Lower leg skin (tissue), 4 donors: ENCODE data around the gene CCDC74B. TPM values are rescaled to one million over a fixed set of nuclear protein-coding genes. Genes with fewer than 3 reads are reported as not detected.
"Not testable (repeated sequence)": the region's sequence is repeated elsewhere in the genome, so short reads cannot be mapped to it uniquely, and the experiment has no call there.

Experiments used
- DNase-seq, 2 donors: peaks; one replicate each; pipeline ENCODE4 v3.0.0-alpha.2; 2019; ENCODE audit warnings: low spot score in 2 of 2
- H3K4me3 ChIP-seq: fragments of 200-600 bp; sonication (generic); 2 replicates; pipeline ENCODE4 v1.5.1; 2017; ENCODE audit warnings: mild to moderate bottlenecking, low read depth; ENCODE audit not compliant: poor library complexity, severe bottlenecking
- POLR2A ChIP-seq, 2 donors: fragments of 450-650 bp; IDR thresholded peaks; one replicate each; pipeline ENCODE4 v1.6.1; 2016 to 2017; ENCODE audit warnings: antibody characterized with exemption in 2 of 2, mild to moderate bottlenecking in 1 of 2, moderate library complexity in 1 of 2
- WGBS, 2 donors: methylation state at CpG; one replicate each; pipeline ENCODE4 v1.1.5; 2018; 5-methylcytosine and 5-hydroxymethylcytosine counted together
- intact Hi-C: fragments of 100-400 bp; cut with DNase I; formaldehyde crosslinking; loops from one replicate; pipeline ENCODE4 v1.15.0; 2023; ENCODE audit warnings: low total_unique reads
- total RNA-seq, 4 donors: library from RNA; depleted of rRNA; stranded (reverse); fragments of >200 nt; gene quantifications; one replicate each; pipeline ENCODE4 v1.1.0, GENCODE V29; 2016
- TF ChIP-seq, protein P1 (sequence below), 3 donors: fragments of 450-650 bp; IDR thresholded peaks; one replicate each; pipeline ENCODE4 v1.5.1; 2016; ENCODE audit warnings: antibody characterized with exemption in 3 of 3, mild to moderate bottlenecking in 3 of 3, moderate library complexity in 2 of 3

The CCDC74B gene
- total RNA-seq, 4 donors from 2014 or later: 0.84 to 4.0 (median 3.2) TPM

DNA sequence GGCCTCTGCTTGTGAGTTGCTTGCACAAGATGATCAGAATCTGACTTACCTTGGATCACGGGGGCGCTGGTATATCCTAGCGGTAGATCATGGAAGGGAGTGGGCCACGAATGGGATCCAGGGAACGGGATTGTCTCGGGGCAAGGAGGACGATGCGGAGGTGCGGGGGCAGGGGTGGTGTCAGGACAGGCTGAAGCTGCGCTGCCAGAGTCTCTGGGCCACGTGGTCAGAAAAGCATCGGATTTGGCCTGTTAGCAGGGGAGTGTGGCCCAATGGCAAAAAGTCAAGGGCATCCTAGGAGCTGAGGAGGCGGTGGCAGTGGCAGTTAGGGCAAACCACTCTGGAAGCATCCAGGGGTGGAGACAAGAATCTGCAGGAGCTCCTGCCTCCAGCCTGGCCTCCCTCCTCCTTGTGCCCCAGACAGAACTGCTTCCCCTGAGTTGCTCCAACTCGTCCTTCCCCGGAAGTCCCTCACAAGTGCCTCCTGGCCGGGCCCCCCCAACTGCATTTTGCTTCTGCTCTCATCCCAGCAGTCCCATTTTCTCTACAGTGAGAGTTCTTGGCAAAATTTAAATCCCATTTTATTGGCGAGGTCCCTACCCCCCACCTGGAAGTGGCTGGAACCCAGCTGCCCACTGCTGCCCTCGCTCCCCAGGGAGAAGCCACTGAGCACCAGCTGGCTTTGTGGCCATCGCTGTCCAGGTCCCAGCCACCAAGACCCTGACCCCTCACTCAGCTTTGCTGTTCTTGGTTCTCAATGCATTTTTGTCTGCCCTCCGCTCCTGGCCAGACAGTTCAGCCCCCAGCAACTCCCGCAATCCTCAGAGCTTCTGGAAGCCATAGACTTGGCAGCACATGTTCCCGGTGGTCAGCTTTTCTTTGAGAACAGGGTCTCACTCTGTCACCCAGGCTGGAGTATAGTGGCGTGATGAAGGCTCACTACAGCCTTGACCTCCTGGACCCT is 5.6 kb upstream of the CCDC74B start:
- DNase-seq: peak in 1 of 2 donors; percentile 84
- no peak overlapping the region for H3K4me3 ChIP-seq
- intact Hi-C loops: no loop called here
- WGBS, 2 donors: 86 to 88% methylated on average over 23 of the region's 23 CpGs
- no peak for TF ChIP-seq POLR2A (IDR thresholded peaks at IDR 0.05)
- TF ChIP-seq, protein P1, sequence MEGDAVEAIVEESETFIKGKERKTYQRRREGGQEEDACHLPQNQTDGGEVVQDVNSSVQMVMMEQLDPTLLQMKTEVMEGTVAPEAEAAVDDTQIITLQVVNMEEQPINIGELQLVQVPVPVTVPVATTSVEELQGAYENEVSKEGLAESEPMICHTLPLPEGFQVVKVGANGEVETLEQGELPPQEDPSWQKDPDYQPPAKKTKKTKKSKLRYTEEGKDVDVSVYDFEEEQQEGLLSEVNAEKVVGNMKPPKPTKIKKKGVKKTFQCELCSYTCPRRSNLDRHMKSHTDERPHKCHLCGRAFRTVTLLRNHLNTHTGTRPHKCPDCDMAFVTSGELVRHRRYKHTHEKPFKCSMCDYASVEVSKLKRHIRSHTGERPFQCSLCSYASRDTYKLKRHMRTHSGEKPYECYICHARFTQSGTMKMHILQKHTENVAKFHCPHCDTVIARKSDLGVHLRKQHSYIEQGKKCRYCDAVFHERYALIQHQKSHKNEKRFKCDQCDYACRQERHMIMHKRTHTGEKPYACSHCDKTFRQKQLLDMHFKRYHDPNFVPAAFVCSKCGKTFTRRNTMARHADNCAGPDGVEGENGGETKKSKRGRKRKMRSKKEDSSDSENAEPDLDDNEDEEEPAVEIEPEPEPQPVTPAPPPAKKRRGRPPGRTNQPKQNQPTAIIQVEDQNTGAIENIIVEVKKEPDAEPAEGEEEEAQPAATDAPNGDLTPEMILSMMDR (IDR thresholded peaks at IDR 0.05): no peak

DNA sequence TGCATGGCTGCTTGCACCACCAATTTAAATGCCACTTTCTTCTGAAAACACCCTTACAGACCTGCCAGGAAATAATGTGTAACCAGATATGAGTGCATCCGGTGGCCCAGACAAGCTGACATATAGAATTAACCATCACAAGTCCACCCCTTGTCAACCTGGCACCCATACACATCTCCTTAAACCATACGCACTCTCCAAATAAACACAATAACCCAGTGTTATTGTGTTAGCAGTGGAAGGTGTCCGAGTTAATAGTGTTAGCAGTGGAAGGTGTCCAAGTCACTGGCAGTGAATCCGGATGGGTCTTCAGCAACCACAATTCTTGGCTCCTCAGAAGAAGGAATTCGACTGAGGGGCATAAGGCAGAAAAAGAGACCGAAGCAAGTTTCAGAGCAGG is 3.6 kb upstream of the CCDC74B start:
- DNase-seq: peak in 1 of 2 donors; percentile 8
- 57 to 64% methylated on average over 6 of the region's 6 CpGs for WGBS, 2 donors

DNA sequence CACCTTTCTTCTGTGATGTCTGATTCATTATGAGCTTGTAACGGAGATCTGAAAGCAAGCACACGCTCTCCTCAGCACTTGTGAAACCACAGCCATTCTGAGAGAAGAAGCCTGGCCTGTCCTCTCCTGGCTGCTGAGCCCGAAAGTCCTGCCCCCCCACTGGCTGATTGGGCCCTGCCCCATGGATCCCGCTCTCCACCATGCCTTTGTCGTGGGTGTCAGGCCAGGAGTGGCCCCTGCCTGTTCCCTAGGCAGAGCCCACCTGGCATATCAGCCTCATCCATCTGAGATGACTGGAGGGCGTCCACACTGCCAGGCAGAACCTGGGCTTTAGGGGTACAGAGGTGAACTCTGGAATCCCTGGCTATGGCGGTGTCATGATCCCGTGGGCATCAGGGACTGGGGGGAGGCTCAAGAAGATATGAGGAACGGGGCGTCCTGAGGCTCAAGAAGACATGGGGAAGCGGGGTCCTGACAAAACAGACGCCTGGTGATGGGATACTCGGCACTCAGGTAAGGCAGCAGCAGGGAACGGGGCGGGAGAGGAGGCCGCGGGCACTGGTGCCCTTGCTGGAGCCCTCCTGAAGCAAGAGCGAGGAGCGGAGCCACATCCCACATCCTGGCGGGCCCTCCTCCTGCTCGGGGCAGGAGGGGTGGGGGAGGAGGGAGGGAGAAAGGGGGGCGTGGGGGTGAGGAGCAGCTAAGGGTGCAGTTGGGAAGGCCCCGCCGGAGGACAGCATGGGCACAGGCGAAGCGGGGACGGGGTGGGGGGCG is 1.5 kb downstream of the CCDC74B start:
- peak in 1 of 2 donors; percentile 76 for DNase-seq
- intact Hi-C loops, H3K4me3 ChIP-seq: not testable (repeated sequence)
- 52 to 60% methylated on average over 17 to 21 of the region's 28 CpGs for WGBS, 2 donors

More for the DNA sequence above, 3.6 kb upstream of the CCDC74B start:
- H3K4me3 ChIP-seq, intact Hi-C loops: not testable (repeated sequence)

DNA sequence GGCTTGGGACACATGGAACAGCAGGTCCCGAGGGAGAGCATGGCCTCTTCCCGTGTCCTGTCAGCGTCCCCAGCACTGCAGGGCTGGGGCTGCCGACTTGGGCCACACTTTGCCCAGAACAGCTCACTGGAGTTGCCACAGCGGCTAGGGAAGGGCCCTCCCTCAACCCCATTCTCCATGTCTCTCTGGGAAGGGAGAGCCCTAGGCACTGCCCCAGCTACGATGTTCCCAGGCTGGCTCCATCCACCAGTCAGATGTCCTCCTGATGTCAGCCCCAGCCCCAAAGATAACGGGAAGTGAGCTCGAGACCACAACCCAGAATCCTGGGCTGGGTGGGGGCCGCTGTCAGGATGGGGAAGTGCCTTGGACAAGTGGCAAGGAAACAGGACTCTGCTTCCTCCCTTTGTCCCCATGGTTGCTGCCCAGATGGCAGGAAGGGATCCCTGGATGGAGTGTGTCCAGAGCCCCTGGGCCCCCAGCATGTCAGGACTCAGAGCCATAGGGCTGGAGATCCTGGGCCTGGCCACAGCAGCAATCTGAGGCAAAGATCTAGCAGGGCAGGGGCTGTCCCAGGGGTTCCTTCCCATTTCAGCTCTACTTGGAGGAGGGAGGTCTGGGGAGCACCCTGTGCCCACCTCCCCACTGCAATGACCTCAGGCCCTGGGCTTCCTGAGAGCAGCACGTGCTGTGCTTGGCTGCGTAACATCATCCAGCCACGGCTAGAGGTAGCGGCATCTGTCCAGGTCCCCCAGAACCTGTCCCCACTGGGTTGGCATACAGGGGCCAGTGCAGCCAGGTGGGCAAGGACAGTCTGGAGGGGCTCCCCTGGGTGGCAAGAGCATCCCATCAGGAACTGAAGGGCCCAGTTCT is 2.3 kb downstream of the CCDC74B start:
- intact Hi-C loops: not testable (repeated sequence)

DNA sequence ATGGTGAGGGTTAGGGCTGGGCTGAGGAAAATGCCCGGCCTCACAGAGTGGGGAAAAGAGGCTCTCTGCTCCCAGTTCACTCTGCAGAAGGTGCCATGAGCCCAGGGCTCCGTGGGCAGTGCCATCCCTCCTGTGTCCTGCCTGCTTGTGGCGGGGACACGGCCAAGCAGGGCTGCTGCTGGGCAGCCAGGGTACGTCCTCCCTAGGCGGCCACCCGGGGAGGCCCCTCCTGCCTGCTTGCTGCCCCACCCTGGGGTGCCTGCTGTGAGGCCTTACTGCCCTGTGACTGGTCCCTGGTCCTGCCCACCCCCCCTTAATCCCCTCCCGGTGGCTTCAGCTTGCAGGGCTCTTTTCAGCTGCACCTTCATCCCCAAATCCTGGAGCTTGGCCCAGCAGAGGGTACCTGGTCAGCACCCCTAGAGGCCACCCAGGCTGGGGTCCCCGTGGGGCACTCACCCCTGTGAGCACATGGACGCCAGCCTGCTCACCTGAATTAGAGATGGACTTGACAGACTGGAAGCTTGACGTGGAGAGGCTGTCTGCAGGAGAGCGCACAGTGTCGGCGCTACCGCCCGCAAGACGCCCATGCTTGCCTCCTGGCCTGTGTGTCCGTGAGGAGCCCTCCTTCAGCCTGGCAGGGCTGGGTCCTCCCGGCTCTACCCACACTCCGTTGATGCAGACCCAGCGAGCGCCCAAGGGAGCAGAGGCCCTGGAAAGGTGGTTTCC is 3.1 kb downstream of the CCDC74B start:
- intact Hi-C loops: not testable (repeated sequence)
- peak in 1 of 2 donors; percentile 78 for DNase-seq
- WGBS, 2 donors: 83 to 95% methylated on average over 5 to 17 of the region's 22 CpGs

More for the DNA sequence above, 2.3 kb downstream of the CCDC74B start:
- H3K4me3 ChIP-seq: not testable (repeated sequence)
- peak in 1 of 2 donors; percentile 71 for DNase-seq
- 97 to 100% methylated on average over 3 to 5 of the region's 13 CpGs for WGBS, 2 donors

DNA sequence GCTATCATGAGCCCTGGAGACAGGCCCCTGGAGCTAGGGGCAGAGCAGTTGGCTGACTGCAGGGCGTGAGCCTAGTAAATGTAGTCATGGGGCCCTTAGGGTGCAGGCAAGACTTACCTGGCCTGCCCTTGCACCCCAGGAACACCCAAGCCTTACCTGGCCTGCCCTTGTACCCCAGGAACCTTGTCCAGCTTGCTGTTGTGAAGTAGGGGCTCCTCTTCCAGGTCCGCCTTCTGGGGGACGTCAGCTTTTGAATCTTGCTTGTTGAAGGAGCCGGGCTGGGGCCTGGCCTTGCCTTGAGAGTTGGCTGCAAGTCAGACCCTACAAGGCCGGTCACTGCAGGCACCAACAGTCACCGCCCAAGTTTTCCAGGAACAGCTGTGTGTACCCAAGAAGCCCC is 3.9 kb downstream of the CCDC74B start:
- intact Hi-C loops, H3K4me3 ChIP-seq: not testable (repeated sequence)
- DNase-seq: peak in 1 of 2 donors; percentile 17
- WGBS, 2 donors: 92% methylated on average over 2 of the region's 6 CpGs; no CpG with 5 or more reads in 1 of the 2 donors

More for the DNA sequence above, 3.1 kb downstream of the CCDC74B start:
- not testable (repeated sequence) for H3K4me3 ChIP-seq

DNA sequence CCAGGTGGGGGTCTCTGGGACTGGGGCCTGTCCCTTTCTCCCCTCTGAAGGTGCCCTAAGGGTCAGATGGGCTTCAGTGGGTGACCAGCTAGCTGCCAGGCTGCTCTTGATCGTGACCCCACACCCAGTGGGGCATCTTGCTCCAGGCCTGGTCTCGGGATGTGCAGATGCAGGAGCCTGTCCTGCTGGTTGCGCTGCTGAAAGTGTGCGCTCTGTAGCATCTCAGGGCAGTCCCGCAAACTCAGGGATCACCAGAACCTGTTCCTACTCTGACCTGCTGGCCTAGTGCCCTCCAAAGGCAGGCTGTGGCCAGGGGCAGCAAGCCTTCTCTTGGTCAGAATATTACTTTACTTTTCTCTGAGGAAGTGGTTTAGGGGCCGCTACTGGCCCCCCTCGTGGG is 4.4 kb downstream of the CCDC74B start:
- intact Hi-C loops, H3K4me3 ChIP-seq: not testable (repeated sequence)
- WGBS, 2 donors: no CpG with 5 or more reads among the region's 7 CpGs
- DNase-seq: peak in 1 of 2 donors; percentile 56

DNA sequence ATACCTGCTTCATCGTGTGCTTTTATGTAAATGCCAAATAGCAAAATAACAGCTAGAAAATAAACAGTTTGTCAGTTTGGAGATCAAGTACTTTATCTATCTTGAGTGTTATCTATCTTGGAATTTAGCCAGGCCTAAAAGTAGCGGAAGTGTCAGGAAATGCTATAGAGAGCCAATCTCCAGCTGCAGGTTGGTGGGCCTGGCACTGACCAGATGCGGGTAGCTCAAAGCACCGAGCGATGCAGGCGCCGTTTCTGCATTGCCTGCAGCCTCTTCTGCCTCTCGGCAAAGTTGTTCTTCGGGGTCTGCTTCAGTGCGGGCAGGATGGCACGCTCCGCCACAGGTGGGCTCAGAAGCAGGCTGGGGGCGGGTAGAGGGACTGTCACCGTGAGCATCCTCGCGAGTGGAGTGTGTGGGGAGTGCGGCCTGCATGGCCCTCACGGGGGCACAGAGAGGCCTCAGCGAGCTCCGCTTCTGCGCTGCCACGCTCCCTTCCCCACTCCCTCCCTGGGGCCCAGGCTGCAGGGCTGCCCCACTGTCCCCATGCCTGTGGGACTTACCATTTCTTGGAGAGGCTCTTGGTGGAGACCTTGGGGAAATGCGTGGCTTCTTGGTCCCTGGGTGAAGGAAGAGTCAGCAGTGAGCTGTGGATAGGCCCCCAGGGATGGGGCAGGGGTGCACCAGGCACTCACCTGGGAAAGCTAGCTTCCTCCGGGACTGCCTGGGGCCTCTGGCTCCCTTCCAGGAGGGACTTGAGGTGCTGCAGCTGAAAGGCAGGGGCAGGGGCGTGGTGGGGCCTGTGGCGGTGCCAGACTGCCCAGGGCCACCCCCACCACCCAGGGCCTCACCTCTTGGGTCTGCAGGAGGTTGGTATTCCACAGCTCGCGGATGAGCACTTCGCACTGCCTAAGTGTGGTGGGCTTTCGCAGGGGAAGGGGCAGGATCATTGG is 5.3 kb downstream of the CCDC74B start:
- H3K4me3 ChIP-seq, intact Hi-C loops: not testable (repeated sequence)
- peak in 1 of 2 donors; percentile 75 for DNase-seq
- 65 to 79% methylated on average over 23 to 27 of the region's 30 CpGs for WGBS, 2 donors

DNA sequence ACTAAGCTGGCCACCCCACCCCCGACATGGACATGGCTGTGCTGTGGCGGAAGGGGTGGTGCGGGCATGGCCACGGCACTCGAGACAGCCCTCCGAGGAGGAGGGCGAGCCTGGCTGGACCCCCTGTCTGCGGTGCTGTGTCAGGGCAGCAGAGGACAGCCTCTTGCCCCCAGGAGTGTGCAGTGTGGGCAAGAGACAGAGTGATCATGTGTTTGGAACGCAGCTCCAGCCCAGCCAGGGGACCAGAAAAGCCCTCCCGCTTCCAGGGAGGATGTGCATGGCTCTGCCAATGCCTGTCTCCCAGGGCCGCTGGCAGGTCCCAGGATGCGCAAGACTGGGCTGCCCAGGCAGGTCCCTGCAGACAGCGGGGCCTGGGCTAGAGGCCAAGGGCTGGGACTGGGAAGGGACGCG is 6.1 kb downstream of the CCDC74B start:
- intact Hi-C loops, H3K4me3 ChIP-seq: not testable (repeated sequence)
- WGBS, 2 donors: 49 to 67% methylated on average over 3 to 5 of the region's 15 CpGs
- DNase-seq: peak in 1 of 2 donors; percentile 48

DNA sequence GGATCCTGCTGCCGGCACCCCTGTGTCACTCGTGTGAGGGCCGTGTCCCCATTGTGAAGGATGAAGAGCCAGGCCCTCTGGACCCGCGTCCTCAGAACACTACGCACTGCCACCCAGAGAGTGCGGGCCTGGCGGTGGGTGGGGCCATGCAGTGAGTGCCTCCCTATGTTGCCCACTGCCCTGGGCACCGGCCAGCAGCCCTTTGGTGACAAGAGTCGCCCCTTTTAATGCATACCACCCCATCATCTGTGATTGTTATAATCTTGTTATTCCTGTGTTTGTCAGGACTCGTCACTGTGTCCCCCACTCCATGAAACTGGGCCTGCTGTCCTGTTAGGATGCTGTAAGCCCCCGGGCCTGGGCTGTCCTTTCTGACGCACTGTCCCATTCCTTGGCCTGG is 6.6 kb downstream of the CCDC74B start:
- DNase-seq: peak in 1 of 2 donors; percentile 67
- intact Hi-C loops: not testable (repeated sequence)

DNA sequence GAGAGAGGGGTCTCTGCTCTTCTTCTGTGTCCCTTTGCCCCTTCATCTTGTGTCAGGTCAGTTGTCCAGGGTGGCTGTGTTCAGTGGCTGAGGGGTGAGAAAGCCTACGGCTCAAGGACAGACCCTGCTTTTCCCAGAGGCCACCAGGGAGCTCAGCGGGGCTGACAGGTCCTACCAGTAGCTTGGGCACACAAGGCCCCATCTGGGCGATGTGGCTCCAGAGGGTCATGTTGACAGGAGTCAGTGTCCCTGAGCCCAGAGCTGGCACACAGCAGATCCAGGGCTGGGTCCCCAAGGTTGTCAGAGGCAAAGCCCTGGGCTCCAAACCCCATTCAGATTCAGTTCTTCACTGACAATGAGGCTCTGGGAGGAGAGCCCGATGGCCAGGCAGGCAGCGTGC is 7.8 kb downstream of the CCDC74B start:
- peak in 1 of 2 donors; percentile 34 for DNase-seq
- intact Hi-C loops, H3K4me3 ChIP-seq: not testable (repeated sequence)
- 73 to 86% methylated on average over 5 of the region's 5 CpGs for WGBS, 2 donors

More for the DNA sequence above, 6.6 kb downstream of the CCDC74B start:
- 74 to 90% methylated on average over 4 of the region's 13 CpGs for WGBS, 2 donors
- not testable (repeated sequence) for H3K4me3 ChIP-seq
